Measurements from ENCODE around the gene MYO3B. TPM values are rescaled to one million over a fixed set of nuclear protein-coding genes. Genes with fewer than 3 reads are reported as not detected.

MYO3B gene
- total RNA-seq, 1 donor from 2014 or later: 0.22 TPM

DNA sequence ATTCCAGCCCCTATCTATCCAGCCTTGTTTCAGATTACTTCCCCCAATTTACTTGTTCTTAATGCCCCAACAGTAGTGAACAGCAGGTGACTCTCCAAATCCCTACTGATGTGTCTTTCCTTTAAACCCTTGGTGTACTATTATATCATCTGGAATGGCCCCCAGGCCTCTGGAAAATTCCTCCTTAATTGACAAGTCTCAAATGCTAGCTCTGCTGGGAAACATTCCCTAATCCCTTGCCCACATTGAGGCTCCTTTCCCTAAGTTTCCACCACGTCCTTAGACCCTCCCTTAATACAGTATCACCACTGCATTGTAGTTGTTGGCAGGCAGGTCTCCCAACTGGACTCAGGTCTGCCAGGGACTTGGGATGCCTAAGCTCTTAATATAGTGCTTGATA is 41.0 kb downstream of the MYO3B start:
- Mint-ChIP-seq H3K4me3 (ENCODE audit: unreplicated experiment) (no peak overlapping the region), H3K9me3 (ENCODE audit: unreplicated experiment) (peaks cover 2% of the 10 kb centered on the region), H3K4me1 (ENCODE audit: low read depth, unreplicated experiment) (peaks cover 48% of the 10 kb centered on the region), H3K27ac (ENCODE audit: unreplicated experiment) (no peak overlapping the region), H3K27me3 (ENCODE audit: unreplicated experiment) (no peaks in the 10 kb centered on the region), H3K36me3 (ENCODE audit: unreplicated experiment) (no peaks in the 10 kb centered on the region)
- no peak for TF ChIP-seq CTCF (IDR thresholded peaks at IDR 0.05; ENCODE audit: partially characterized antibody, unreplicated experiment)
- no peak for DNase-seq

DNA sequence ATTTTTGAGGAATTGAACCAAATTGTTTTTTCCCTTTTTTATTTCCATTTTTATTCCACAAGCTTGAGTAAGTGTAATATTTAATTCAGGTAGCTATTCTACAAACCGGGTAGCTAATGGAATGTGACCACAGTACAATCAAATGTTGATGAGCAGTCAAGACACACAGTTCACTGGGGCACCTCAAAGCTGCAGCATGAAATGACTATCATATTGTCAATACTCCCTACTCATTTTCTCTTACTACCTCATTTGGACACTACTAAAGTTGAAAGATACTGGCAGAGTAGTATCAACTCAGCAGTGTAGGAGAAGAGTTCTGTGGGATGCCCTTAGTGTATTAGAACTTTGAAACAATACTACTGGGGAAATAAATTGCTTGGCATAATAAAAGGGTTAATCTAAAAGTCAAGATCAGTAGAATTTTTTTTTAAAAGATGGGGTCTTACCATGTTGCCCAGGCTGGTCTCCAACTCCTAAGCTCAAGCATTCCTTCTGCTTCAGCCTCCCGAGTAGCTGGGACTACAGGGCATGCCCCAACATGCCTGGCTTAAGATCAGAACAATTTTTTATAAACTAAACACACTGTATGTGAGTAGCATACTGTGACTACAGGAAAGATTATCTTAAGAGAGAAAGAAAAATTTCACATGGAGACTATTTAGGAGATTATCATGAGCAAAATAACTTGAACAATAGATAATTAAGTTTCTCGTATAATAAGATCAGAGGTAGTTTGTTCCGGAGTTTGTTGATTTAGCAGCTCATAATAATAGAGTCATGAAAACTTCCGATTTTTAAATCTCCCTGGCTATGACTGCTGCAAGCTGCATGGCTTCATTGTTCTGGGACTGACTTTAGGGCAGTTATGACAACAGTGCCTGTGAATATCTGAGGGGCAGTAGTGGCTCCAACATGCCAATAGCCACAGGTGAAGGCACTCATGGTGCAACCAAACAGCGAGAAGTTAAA is 43.7 kb downstream of the MYO3B start:
- no peak for TF ChIP-seq CTCF (IDR thresholded peaks at IDR 0.05; ENCODE audit: partially characterized antibody, unreplicated experiment)
- Mint-ChIP-seq H3K4me3 (ENCODE audit: unreplicated experiment) (no peak overlapping the region), H3K27me3 (ENCODE audit: unreplicated experiment) (peaks cover 2% of the 10 kb centered on the region), H3K36me3 (ENCODE audit: unreplicated experiment) (no peaks in the 10 kb centered on the region), H3K27ac (ENCODE audit: unreplicated experiment) (peak overlapping the region; percentile 73), H3K4me1 (ENCODE audit: low read depth, unreplicated experiment) (peaks cover 45% of the 10 kb centered on the region), H3K9me3 (ENCODE audit: unreplicated experiment) (peaks cover 6% of the 10 kb centered on the region)
- DNase-seq: no peak

- no peak for DNase-seq
- no peak for TF ChIP-seq CTCF (IDR thresholded peaks at IDR 0.05; ENCODE audit: partially characterized antibody, unreplicated experiment)
- Mint-ChIP-seq H3K4me3 (ENCODE audit: unreplicated experiment) (no peak overlapping the region), H3K9me3 (ENCODE audit: unreplicated experiment) (peaks cover 6% of the 10 kb centered on the region), H3K36me3 (ENCODE audit: unreplicated experiment) (no peaks in the 10 kb centered on the region), H3K27ac (ENCODE audit: unreplicated experiment) (peak overlapping the region; percentile 73), H3K4me1 (ENCODE audit: low read depth, unreplicated experiment) (peaks cover 43% of the 10 kb centered on the region), H3K27me3 (ENCODE audit: unreplicated experiment) (peaks cover 2% of the 10 kb centered on the region)
Observed at GRCh38 chr2:170222298-170222697, 44.4 kb downstream of the MYO3B start.

GRCh38 chr2:170222842-170223241 is 44.9 kb downstream of the MYO3B start:
- Mint-ChIP-seq H3K27me3 (ENCODE audit: unreplicated experiment) (peaks cover 2% of the 10 kb centered on the region), H3K9me3 (ENCODE audit: unreplicated experiment) (peaks cover 6% of the 10 kb centered on the region), H3K4me3 (ENCODE audit: unreplicated experiment) (no peak overlapping the region), H3K4me1 (ENCODE audit: low read depth, unreplicated experiment) (peaks cover 41% of the 10 kb centered on the region), H3K36me3 (ENCODE audit: unreplicated experiment) (no peaks in the 10 kb centered on the region), H3K27ac (ENCODE audit: unreplicated experiment) (no peak overlapping the region)
- no peak for DNase-seq
- TF ChIP-seq CTCF (IDR thresholded peaks at IDR 0.05; ENCODE audit: partially characterized antibody, unreplicated experiment): no peak

GRCh38 chr2:170224692-170225294 is 46.8 kb downstream of the MYO3B start:
- Mint-ChIP-seq H3K9me3 (ENCODE audit: unreplicated experiment) (peaks cover 6% of the 10 kb centered on the region), H3K27ac (ENCODE audit: unreplicated experiment) (peak overlapping the region; percentile 92), H3K4me3 (ENCODE audit: unreplicated experiment) (peak overlapping the region; percentile 25), H3K27me3 (ENCODE audit: unreplicated experiment) (peaks cover 2% of the 10 kb centered on the region), H3K36me3 (ENCODE audit: unreplicated experiment) (no peaks in the 10 kb centered on the region), H3K4me1 (ENCODE audit: low read depth, unreplicated experiment) (peaks cover 42% of the 10 kb centered on the region)
- peak; percentile 39 for DNase-seq
- TF ChIP-seq CTCF (IDR thresholded peaks at IDR 0.05; ENCODE audit: partially characterized antibody, unreplicated experiment): no peak
